ENCODE measurements around the gene SH3BP1.

GRCh38 chr22:37619991-37620390 is 19.5 kb upstream of the SH3BP1 start:
- TF ChIP-seq CTCF (IDR thresholded peaks at IDR 0.05) (no peak), EZH2 (IDR thresholded peaks at IDR 0.05; ENCODE audit: borderline replicate concordance, insufficient read depth, low read depth, low read length, poor library complexity, severe bottlenecking) (no peak)

All from B cell (primary cell).